ENCODE measurements around the gene WASF2.
"Not testable (repeated sequence)": the region's sequence is repeated elsewhere in the genome, so short reads cannot be mapped to it uniquely, and the experiment has no call there.

WASF2 gene

DNA sequence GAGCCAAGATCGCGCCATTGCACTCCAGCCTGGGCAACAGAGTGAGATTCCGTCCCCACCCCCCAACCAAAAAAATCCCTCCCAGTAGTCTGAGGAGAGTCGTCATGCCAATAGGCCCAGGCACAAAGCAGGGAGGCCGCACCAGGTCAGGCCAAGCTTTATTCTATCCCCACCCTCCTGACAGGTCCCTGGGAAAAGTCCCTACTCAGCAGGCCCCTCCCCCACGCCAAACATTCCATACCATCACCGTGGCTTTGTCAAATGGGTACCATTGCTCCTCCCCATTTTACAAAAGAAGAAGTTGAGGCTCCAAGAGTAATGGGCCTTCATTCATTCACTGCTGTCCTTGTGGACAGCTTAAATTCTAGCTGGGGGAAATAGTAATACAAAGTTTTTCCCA, 92.2 kb downstream of the WASF2 start:
- no peak for DNase-seq (ENCODE audit: low spot score)

DNA sequence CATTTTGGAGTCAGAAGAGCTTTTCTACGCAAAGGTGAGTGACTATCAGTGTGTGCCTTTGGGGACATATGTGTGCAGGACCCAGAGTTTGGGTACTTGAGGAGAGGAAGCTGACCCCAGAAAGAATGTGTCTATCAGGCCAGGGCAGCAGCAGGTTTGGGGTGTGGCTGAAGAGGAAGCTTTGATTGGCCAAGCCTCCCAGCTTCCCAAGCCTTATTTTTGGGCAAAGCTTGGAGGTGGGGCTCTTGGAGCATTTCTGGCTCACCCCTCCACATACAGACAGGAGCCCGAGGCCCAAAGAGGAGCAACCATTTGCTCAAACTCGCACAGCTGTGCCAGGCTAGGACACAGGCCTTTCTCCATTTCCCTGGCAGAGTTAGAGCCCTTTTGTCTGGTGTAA, 92.9 kb downstream of the WASF2 start:
- no peak for DNase-seq (ENCODE audit: low spot score)

DNA sequence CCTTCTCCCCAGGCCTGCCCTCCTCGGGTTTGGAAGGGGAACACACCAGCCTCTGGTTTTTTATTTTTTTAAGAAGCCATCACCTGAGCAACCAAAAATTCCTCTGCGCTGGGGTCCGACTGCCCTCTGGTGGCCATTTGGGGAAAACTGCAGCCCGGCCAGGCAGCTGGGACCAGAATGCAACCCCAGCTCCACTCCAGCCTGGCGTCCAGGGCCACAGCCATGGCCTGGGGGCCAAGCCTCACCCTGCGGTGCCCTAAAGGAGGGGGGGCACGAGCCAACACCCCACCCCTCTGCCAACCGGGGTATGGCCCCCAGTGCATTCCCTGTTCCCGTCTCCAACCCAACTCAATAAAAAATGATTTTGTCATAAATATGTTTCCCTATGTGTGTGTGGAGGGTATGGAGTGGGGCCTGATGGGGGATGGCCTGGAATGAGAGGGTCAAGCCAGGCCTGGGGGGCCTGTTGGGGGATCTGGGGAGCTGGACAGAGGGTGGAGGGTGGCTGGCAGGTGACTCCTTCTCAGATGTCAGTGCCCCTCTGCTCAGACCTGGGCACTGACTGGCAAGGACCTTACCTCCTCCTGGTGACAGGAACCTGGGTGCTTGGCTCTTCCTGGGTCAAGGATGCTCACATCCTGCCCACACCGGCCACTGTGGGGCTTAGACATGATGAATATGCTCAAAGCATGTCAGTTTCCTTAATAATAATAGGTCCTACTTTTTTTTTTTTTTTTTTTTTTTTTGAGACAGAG, 94.3 kb downstream of the WASF2 start:
- DNase-seq (ENCODE audit: low spot score), result peak; percentile 77

DNA sequence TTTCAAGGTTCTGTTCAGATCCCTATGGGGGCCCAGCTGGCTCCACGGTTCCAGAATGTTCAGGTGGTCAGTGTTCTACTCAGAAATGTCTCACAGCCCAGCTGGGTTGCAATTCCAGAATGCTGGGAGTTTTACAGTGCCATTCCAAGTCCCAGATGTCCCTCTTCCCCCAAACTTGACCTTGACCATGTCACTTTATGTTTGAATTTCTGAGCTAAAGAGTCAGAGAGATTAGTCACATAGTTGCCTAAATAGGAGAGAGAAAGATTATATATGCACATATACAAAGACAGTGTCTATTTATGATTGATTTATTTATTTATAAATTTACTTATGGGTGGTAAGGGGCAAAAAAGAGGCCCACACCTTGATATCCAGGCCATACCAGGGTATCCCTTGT, 95.0 kb downstream of the WASF2 start:
- DNase-seq (ENCODE audit: low spot score), result no peak

DNA sequence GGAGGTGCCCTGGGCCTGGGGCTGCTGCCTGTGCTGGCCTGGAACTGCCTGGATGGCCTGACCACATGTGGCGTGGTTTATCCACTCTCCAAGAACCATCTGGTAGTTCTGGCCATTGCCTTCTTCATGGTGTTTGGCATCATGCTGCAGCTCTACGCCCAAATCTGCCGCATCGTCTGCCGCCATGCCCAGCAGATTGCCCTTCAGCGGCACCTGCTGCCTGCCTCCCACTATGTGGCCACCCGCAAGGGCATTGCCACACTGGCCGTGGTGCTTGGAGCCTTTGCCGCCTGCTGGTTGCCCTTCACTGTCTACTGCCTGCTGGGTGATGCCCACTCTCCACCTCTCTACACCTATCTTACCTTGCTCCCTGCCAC, 95.7 kb downstream of the WASF2 start:
- DNase-seq (ENCODE audit: low spot score), result no peak

DNA sequence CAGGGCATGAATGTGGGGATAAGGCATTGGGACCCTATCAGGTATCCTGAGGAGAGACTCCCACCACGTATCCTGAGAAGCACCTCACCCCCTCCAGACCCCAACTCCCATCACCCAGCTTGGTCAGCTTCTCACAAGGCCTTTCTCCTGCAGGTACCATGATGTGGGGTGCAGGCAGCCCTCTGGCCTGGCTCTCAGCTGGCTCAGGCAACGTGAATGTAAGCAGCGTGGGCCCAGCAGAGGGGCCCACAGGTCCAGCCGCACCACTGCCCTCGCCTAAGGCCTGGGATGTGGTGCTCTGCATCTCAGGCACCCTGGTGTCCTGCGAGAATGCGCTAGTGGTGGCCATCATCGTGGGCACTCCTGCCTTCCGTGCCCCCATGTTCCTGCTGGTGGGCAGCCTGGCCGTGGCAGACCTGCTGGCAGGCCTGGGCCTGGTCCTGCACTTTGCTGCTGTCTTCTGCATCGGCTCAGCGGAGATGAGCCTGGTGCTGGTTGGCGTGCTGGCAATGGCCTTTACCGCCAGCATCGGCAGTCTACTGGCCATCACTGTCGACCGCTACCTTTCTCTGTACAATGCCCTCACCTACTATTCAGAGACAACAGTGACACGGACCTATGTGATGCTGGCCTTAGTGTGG, 96.2 kb downstream of the WASF2 start:
- DNase-seq (ENCODE audit: low spot score), result no peak

DNA sequence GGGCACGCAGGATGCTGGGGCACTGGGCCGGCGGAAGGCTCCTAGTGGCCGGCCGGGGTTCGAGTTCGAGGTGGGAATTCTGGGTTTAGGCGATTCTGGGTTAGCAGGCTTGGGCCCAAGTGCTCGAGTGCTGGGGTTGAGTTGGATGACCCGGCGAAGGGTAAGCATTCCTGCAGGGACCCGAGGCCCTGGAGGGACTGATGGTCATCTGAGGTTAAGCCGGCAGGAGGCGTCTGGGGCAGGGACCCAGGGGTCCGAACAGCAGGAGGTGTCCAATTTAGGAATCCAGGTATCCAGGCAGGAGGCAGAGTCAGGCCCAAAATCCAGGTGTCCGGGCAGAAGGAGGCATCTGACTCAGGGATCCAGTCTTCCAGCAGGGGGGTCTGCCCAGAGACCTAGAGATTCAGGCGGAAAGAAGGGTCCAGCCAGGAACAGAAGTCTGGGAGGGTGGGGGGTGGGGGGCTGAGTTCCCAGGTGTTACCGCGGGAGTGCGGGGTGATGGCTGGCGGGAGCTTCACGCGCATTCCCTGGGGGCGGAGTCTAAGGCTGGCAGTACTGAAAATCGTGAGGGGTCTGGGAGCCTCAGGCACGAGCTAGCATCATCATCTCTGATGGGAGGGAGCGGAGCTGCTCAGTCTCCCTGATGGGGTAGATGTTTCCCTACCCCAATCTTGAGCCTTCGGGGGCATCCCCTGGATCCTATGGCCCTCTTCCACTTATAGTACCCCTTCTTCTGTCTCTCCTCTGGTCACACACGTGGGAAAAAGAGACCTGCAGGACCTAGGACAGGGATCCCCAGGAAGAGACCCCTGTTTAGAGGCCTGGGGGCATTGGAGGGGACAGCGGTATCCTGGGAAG, 97.0 kb downstream of the WASF2 start:
- DNase-seq (ENCODE audit: low spot score), result no peak

DNA sequence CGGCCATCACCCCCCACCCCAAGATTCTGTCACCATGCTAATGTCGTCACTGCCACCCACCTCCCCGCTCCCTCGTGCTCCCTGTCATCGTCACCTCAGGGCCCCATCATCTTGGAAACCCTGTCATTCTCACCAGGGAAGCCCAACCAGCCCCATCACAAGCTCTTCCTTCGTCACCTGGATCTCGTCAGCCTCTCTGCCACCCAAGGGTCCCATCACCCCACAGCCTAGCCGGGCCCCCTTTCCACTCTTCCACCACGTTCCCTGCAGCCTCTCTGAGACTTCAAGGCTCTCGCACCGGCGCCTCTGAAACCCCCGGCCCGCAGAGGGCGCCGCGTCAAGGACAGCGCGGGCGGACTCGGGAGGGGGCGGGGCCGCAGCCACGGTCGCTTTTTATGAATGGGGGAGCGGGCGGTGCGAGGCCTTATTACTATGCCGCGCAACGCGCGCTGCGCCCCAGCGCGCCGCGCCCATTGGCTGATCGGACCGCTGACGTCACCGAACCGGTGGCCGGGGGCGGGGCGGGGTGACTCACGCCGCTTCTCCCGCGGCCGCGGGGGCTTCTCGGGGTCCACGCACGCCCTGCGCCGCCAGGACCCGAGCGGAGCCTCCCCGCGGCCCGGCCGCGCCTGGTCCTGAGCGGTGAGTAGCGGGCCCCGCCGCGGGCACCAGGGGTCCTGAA, 97.7 kb downstream of the WASF2 start, which contains the start of gene GPR3:
GPR3 (plus strand) TSS at position 527 of the 682 bp plus-strand sequence. CDS start 1,177 bp downstream, outside the sequence.
- DNase-seq (ENCODE audit: low spot score), result peak; percentile 86

DNA sequence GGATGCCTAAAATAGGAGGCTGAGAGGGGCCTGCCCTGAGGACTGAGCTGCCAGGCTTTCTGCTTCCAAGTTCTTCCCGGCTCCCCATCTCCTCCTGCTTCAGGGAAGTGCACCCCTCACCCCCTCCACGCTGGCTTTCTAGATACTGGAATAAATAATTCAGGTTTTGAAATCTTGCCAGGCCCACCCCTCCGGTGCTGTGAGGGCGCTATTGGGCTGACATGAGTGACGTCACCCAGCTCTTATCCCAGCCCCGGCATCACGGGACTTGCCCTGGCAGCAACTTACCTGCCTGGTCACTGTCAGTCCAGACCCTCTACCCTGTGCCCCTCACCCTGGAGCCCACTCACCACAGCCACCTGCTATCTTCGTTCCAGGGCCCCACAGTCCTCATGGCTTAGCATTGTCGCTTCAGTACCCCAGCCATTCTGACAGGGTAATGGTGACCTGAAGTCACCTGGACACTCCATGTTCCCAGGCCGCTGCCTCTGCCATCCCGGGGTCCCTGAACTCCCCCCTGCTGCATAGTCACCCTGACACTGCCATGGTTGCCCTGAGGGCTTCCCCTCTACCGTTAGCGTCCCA, 98.4 kb downstream of the WASF2 start:
- DNase-seq (ENCODE audit: low spot score), result peak; percentile 53

DNA sequence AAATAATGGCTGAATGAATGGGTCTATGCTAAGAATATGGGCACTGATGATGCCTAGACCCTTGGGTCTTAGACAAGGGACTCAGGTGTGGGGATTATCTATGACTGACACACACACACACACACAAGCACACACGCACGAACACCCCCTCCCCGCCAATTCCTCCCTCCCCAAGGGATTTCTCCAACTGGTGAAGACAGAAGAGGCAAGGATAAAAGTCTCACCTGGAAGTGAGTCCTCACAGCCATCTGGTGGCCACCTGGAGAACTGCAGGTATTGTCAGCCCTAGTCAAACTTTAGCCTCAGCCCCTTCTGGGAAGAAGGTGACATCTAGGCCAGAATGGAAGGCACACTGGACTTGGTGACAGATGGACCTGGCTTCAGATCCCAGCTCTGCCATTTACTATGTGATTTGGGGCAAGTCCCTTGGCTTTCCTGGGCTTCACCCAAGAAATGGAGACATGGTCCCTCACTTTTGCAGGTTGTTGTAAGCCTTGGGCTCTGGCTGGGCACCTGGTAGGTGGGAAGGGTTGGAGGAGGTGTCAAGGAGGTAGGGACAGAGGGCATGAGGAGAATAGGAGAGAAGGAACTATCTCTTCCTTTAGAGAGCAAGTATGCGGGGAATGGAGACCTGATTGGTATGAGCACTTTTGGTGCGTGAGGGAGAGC, 101.5 kb downstream of the WASF2 start:
- peak; percentile 65 for DNase-seq (ENCODE audit: low spot score)

DNA sequence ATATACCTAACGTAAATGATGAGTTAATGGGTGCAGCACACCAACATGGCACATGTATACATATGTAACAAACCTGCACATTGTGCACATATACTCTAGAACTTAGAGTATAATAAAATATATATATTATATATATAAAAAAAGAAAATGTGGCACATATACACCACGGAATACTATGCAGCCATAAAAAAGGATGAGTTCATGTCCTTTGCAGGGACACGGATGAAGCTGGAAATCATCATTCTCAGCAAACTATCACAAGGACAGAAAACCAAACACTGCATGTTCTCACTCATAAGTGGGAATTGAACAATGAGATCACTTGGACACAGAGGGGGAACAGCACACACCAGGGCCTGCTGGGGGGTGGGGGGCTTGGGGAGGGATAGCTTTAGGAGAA, 105.2 kb downstream of the WASF2 start:
- not testable (repeated sequence) for DNase-seq (ENCODE audit: low spot score)

DNA sequence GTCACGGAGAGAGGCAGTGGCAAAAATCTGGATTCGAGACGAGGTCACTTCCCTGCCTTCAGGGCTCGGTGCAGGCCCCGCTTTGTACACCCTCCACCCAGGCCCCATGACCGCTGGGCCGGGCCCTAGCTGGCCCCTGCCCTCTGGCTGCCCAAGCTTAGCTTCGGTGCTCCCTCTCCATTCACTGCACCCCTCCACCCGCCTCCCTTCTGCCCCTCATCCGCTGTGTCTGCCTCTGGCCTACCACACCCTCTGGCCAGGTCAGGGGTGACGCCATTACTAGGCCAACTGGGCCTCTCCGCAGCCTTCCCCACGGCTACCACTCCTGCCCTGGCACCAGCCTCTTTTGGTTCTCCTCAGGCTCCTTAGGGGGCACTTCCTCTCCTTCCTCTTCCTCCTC, 106.3 kb downstream of the WASF2 start:
- no peak for DNase-seq (ENCODE audit: low spot score)

DNA sequence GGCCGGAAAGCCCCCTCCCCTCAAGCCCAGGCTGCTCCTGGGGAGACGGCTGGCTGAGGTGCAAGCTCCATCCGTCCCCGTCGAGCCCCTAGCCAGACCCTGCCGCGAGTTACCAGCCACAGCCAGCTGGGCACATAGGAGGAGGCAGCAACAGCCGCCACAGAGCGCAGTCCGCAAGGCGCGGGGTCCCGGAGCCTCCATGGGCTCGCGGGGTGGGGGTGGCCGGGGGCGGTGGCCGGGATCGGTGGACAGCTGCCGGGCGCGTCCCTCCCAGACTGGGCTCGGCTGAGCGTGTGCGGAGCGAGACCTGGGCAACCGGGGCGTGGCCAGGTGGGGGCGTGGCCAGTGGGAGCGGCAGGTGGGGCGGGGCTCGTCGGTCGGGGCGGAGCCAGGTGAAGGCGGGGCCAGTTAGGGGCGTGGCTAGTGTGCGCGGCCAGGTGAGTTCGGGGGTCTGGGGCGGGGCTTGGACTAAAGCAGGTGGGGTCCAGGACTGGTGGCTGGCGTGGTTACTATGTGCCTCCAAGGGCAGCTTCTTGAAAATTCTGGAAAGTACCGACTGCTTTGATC, 106.8 kb downstream of the WASF2 start, which contains the start of gene CD164L2:
CD164L2 (minus strand) TSS at position 295 of the 567 bp plus-strand sequence; CDS start at position 201, 94 bp downstream.
- peak; percentile 32 for DNase-seq (ENCODE audit: low spot score)

DNA sequence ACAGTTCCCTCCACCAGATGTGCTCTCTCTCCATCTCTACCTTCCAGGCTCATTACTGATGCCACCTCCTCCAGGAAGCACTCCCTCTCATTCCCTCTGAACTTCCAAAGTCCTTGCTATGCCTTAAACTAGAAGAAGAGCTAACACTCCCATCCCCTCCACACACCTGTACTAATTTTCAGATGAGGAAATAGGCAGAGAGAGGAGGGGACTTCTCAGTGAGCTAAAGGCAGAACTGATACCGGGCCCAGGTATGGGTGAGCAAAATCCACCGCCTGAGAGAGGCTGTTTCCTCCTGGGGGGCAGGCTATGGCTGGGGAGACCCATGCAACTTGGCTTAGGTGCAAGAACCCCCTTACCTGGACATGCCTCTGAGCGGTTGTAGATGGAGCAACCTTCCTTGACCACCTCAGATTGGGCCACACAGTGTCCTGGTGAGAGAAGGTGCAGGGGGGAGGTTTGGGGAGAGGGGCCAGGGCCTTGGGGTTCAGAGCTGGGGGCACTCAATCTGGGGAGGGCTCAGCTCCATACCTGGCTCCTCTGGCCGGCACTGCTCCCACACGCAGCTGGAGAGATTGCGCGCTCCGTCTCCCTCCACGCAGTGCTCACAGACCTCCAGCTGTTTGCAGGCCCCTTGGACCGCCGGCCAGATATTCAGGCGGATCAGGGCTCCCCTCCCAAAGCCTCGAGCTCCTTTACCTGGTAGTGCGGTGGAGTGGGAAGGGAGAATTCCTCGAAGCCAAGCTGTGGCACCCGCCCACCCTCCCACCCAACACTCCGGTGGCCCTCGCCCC, 107.8 kb downstream of the WASF2 start:
- DNase-seq (ENCODE audit: low spot score), result no peak

DNA sequence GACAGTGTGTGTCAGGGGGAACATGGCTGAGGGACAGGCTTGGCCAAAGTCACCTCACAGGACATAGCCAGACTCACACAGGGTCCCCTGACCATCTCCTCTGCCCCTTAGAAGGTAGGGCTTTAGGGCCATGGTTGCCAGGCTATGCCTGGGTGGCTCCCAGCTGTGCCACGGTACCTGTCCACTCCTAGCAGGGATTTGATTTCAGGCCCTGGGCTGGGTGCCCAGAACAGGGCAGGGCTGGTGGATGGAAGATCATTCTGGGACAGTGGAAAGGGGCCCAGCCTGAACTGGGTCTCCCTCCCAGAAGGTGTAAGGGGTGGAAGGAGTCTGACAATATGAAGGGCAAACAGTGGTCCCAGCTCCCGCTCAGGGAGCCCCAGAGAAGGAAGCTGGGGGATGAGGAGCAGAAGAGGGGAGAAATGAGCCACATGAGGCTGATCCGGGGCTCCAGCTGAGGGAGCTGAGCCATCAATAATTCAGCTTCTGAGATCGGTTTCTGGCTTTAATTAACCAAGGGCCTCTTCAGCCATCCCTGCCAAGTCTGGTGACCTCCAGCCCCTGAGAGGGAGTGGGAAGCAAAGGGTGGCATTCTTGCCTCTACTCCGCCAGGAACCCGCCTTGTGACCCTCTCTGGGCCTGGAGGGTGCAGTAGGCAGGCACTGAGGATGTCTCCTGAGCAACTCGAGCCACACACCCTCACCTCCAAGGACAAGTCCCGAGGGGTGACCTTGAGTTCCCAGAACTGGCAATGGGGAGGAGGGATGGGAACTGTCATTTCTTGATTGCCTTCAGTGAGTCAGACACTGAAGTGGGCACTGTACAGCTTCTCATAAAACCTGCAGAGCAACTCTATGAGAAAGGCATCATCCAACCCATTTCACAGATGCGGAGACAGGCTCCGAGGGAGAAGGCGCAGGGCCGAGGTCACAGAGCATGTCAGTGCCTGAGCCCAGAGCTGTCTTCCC, 108.9 kb downstream of the WASF2 start:
- no peak for DNase-seq (ENCODE audit: low spot score)

DNA sequence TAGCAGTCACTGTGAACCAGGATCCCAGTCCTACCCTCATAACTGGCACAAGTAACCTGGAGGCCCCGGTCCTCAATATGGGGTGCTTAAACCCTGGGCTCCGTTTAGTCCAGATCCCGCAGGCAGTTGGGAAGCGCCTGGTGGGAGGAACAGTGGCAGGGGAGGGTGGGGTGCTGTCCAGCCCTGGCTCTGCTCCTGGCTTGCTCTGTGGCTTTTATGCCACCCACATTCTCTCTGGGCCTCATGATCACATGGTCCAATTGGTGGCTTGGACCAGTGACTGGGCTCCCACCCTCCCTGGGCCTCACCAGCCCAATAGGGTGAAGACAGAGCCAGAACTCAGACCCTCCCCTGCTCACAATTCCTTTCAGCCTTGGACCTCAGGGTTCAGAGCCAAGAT, 109.7 kb downstream of the WASF2 start:
- DNase-seq (ENCODE audit: low spot score), result no peak

DNA sequence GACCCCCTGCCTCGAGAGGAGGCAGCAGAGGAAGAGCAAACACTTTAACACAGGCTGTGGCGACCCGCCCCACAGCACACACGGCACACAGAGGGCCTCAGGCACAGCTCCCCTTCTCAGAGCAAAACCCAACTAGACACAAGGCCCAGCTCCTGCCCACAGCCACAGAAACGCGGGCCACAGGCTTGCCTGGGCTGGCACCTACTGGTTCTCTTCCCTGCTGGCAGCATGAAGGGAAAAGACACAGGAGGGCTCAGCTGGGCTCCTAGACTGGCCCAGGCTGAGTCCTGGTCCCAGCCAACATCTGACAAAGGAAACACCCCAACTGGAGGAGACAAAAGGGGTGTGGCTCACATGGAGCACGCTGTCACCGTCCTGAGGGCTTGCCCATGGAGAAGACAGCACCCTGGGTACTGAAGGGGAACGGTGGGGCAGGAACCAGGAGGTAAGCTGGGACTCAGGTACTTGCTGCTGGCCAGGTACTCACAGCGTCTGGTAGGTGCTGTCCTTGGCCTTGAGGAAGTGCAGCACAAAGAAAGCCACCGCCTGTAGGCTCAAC, 110.3 kb downstream of the WASF2 start:
- DNase-seq (ENCODE audit: low spot score), result no peak

DNA sequence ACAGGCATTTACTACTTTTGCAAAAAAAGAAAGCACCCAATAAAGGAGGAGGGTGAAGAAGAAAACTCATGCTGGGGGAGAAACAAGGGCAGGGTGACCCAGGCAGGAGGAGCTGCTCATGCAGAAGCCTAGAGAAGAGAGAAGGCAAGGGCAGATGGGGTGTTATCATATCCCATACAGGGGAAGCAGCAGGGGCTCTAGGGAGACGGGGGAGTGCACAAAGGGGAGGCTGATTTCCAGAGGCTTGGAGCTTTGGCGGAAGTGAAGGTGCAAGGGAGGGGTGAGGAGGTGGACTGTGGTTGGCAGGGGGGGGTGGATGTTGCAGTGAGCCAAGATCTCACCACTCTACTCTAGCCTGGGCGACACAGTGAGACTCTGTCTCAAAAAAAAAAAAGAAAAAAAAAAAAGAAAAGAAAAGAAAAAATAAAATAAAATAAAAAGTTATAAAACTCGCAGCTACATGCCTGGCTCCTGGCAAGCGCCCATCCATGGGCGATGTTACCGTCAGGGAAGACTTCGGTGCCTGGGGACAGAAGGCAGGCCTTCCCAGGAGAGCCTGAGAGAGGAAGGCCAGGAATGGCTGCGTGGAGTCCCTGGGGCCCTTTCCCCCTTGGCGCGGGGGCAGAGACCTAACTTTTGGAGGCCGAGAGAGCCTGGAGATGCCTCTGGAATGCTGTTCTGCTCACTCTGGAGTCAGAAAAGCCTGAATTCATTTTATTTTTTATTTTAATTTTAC, 112.0 kb downstream of the WASF2 start:
- no peak for DNase-seq (ENCODE audit: low spot score)

All from hematopoietic multipotent progenitor cell treated with erythropoietin and hydrocortisone succinate and interleukin-3 and kit ligand, for 15 days (in vitro differentiated cells).